HPDE6-E6E7 (cell line): ENCODE data around the gene HNRNPAB.

Source experiments
- DNase-seq: peaks from one replicate; pipeline ENCODE4 v3.0.0; 2011; ENCODE audit warnings: missing footprints; ENCODE audit errors: extremely low spot score

The HNRNPAB gene

DNA sequence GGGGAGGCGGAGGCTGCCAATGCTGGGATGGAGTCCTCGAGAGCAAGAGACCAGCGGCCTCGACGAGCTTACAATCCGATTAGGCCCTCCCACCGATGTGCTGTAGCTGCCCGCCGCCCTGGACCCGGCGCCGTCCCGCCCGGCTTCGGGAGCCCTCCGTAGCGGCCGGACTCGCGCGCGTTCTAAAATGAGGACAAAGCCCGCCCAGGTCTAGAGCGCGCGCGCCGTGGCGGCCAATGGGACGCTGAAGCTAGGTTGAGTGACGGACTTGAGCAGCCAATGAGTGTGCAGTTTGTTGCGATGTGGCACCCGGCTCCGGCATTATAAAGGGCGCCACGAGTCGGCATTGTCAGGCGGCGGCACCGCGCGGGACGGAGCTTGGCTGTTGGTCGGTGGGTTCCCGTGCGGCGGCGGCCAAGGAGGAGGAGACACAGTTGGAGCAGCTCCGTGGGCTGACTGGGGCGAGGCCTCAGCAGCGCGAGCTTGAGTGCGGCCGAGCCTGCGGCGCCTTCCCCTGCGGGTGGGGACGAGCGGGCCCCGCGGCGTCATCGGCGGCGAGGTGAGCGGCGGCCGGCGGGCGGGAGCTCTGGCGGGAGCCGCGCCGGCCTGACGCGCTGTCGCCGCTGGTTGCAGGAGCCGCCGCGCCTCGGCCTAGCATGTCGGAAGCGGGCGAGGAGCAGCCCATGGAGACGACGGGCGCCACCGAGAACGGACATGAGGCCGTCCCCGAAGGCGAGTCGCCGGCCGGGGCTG is at the start of gene HNRNPAB:
Gene HNRNPAB (plus strand): TSS at position 352 of the 753 bp plus-strand sequence. CDS start 305 bp downstream, at position 657.
- DNase-seq, result peak; percentile 94

DNA sequence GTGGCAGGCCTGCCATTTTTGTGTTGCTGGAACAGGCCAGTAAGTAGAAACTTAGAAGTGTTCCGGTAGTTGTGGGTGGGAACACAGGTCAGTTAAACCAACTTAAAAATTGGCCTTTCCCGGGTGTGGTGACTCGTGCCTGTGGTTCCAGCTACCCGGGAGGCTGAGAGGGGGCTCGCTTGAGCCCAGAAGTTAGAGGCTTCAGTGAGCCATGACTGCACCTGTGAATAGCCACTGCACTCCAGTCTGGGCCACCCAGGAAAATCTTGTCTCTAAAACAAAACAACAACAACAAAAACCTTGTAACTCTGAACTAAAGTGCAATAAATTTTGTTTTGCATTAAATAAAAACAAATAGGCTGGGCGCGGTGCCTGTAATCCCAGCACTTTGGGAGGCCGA is 49.3 kb upstream of the HNRNPAB start:
- no peak for DNase-seq

DNA sequence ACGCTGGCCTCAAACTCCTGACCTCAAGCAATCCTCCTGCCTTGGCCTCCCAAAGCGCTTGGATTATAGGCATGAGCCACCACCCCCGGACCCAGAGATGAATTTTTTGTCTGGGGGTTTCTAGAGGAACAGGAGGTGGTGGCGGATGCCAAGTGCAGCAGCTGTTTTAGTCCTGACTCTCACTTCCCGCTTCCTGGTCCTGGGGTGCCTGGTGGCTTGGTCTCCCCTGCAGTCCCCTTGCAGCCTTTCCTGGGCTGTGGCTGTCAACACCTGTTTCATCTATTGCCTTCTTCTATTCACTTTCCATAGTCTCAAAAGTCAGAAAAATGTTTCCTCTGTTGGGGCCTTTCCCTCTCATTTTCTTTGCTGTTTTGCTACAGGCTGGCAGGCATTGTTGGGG is 44.2 kb upstream of the HNRNPAB start:
- DNase-seq, result no peak

DNA sequence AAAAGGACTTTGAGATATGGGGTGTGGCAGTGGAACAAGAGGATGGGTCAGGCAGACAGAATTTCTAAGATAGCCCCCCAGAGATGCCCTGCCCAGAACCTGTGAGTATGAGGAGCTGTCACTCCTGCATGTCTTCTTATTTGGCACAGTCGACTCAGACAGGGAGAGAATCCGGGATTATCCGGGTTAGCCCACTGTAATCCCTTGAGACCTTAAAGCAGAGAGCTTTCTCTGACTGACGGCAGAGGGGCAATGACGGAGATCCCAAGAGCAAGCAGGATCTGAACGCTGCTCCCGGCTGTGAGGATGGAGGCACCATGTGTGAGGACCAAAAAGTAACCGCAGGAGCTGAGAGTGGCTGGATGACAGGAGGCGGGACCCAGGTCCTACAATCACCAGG is 41.9 kb upstream of the HNRNPAB start:
- no peak for DNase-seq

DNA sequence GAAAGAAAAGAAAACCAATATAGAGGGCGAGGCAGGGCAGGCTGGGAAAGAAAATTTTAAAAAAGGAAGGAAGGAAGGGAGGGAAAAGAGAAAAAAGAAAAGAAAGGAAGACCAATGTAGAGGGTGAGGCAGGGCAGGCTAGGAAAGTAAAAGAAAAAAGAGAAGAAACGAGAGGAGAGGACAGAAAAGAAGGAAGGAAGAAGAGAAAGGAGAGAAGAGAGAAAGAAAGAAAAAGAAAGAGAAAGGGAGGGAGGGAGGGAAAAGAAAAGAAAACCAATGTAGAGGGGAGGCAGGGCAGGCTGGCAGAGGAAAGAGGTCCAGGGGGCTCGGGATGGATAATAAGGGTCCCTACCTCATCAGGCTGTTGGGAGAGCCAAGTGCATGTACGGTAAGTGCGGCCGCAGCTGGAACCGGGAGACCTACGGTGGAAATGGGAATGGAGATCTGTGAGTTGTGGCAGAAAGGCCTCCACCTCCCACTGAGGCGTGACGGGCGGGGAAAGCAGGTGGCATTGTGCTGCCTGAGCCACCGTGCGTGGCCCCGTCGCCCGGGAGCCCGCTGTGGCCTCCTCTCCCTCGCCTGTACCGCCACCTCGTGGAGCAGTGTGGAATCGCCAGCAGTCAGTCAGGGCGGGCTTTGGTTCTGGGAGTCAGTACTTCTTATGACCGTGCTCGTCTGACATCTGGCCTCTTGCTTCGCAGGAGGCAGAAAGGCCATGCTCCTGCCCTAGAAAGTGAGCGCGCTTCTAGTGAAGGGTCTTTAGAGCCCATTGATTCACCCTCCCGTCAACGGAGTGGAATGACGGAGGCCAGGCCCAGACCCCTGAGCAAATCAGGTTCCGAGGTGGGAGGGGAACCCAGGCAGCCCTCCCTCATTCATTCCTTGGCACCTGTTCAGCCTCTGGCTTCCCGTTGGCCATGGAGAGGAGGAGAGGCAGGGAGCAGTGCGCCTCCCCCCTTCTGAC is 40.3 kb upstream of the HNRNPAB start:
- peak; percentile 72 for DNase-seq

DNA sequence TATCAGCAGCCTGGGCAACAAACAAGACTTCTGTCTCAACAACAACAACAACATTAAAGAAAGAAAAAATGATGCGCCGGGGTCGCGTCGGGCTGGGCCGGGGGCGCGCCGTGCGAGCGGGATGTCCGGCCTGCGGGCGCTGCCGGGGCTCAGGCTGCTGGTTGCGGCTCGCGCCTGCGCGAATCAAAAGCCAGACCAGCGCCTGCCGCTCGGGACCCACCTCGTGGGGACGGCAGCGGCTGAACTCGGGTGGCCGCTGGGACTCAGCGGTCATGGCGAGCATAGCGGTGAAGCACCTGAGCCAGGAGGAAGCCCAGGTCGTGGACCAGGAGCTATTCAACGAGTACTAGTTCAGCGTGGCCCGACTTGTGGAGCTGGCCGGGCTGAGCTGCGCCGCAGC is 38.8 kb upstream of the HNRNPAB start:
- DNase-seq, result no peak

DNA sequence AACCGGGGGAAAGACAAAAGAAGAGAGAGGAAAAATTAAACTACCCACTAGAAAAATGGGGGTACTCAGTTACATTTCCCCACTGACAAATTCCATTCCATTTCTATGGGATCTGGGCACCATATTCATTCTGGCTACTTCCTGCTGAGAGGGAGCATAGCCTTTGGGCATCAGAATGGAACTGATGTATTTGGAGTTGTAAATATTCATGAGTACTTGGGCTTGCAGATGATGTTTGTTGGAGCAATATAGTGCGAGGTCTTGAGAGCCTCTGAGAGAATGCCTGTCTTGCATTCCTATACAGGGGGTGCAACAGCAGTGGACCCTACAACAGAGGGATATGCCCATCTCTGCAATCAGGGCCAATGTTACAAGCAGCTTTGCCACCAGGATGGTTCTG is 33.9 kb upstream of the HNRNPAB start:
- DNase-seq, result no peak

DNA sequence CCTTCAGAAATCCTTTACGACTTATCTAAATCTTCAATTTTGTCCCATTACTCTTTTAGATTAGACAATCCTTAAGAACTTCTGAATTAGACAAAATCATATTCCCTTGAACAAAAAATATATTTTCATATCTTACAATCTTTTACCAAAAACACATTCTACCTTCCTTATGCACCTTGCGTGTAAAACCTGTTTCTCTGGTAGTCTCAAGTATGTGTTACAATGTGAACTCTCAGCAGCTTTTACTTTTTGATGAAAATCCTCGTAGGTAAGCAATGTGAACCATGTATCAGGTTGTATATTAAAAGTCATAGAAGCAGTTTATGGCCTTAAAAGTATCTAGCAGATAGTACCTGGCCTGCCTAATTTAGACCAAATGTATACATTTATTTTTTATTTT is 29.9 kb upstream of the HNRNPAB start:
- DNase-seq, result no peak

DNA sequence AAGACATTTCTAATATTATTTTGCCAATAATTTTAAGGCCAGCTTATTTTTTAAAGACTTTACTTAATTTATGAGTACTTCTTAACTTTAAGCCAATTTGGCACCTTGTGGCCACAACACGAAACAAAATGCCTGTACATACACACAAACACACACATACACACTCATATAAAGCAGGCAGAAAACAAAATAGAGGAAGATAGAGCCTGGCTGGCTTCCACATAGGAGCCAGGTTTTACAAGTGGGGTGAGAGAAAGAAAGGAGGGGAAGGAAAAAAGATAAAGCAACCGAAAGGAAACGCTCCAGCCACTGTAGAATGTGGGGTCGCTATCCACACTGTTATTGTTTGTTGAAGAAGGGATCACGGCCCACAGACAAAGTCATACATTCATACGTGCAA is 27.5 kb upstream of the HNRNPAB start:
- no peak for DNase-seq

DNA sequence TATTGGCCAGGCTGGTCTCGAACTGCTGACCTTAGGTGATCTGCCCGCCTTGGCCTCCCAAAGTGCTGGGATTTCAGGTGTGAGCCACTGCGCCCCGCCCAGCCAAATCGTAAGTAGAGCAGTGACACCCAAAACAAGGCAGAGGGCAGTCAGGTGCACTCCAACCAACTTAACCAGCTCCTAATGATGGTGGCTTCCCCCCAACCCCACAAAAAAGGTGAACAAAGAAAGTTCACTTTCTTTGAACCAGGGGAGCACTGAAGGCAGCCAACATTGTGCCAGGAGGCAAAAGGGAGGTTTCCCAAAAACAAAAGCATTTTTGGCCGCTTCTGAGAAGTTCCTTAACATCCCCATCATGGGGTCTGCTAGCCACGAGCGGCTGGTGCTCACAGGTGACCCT is 26.8 kb upstream of the HNRNPAB start:
- DNase-seq, result no peak

DNA sequence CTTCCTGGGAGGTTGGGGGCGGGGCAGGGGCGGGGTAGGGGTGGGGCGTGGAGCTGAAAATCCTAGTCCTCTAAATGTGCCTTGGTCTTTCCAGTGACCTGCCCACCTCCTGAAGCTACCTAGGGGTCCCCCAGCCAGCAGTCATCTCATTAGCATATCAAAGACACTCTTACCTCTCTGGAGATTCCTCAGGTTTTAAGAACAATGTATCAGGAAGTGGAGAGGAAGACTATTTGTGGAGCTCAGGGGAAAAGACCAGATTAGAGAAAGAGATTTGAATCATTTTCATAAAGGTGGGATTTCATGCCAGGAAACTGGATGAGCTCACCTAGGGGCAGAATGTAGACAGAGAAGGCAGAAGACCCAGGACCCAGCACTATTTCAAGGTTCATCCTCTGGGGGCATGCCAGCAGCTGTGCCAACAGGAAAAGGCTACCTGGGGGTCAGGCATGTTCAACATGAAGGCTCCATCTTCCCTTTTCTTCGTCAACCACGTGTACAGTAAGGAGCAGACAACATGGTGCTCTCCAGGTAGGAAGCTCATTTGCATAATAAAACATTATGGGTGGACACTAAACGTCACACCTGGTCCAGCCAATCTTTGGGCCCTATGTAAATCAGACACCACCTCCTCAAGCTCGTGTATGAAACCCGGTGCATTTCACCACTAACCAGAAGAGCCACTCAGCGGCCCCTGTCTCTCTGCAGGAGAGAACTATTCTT is 24.0 kb upstream of the HNRNPAB start:
- no peak for DNase-seq

DNA sequence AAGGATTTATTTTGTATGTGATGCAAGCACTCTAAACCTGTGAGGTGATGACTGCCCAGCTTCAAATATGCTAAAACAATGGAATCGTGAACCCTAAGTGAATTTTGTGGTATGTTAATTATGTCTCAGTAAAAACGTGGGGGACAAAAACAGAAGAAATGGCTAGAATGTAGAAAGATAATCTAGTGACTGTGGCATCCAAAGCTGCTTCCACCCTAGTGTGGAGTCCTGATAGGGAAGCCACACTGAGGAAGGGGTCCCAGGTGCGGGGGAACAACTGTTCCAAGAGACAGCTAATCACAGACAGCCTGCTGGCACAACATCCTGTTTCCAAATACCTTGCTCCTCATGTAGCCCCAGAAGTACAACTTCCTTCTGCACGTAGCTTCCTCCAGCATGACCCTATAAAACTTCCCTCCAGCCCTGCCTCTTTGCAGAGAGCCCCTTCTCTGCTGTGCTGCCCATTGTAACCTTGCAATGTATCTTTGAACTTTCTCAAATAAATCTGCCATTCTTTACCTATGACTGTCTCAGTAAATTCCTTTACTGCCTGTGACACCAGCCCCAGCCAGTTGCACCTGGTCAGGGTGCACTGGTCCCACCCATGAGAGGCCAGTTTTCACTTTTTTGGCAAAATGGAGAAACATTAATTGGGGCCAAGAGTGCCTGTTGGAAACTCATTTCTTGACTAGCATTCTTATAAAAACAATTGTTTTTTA is 22.0 kb upstream of the HNRNPAB start:
- DNase-seq, result no peak

DNA sequence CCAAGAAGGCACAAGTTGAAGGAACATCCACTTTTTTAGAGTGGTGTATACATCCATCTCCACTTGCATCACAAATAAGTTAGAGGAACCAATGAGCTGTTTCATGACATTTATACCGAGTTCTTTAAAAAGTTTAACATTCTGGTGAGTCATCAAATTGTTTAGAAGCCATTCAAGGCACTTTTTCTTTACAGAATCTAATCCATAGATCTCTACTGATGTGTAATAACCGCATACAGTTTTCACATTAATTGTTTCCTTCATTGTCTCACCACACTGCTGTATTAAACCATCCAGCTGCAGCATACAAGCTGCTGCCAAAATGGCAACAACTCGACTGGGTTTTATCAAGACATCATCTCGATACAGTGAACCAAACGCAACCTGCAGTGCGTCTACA is 17.9 kb upstream of the HNRNPAB start:
- DNase-seq, result no peak

DNA sequence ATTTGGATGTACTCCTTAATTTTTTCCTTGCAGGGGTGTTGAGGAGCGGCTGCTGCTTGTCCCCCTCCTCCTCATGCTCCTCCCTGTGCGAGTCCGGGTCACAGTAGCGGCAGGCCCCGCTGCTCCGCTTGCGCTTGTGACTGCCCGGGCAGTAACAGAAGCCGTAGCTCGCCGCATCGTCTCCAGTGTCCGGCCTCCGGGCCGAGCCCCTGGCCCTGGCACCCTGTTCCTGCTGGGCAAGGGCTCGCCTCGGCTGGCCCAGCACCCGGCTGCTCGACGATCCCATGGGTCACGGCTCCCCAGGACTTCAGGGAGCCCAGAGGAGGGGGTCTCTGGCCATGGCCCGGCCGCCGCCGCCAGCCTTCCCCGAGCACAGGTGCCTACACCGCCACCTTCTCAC is 17.3 kb upstream of the HNRNPAB start, which contains the start of gene GMCL2:
Gene GMCL2 (minus strand): TSS at position 358 of the 400 bp plus-strand sequence. CDS start 72 bp downstream, at position 286.
- no peak for DNase-seq

DNA sequence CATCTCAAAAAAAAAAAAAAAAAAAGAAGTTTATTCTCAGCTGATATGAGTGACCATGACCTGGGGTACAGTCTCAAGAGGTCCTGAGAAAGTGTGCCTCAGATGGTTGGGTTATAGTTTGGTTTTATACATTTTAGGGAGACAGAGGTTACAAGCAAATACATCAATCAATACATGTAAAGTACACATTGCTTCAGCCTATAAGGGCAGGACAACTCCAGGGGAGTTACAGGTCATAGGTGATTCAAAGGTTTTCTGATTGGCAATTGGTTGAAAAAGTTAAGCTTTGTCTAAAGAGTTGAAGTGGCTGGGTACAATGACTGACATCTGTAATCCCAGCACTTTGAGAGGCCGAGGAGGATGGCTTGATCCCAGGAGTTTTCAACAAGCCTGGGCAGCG is 14.9 kb upstream of the HNRNPAB start:
- DNase-seq, result no peak

DNA sequence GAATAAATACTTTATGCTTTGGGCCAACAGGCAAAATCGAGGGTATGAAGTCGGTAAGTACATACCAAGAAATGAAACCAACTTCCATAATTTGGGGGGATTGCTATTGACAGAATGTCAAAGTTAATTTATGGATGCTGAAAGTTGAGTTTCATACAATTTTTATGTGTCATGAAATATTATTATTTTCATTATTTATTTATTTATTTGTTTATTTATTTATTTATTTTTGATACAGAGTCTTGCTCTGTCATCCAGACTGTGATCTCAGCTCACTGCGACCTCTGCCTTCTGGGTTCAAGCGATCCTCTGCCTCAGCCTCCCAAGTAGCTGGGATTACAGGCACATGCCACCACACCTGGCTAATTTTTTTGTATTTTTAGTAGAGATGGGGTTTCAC is 12.7 kb upstream of the HNRNPAB start:
- no peak for DNase-seq

DNA sequence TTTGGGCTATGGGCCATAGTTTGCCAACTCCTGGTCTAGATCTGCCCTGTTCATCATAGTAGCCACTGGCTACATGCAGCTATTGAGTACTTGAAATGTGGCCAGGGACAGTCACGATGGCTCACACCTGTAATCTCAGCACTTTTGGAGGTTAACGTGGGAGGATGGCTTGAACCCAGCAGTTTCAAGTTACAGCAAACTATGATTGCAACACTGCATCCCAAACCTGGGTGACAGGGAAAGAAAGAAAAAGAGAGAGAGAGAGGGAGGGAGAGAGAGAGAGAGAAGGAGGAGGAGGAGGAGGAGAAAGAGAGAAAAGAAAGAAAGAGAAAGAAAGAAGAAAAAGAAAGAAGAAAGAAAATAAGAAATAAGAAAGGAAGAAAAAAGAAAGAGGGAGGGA is 12.1 kb upstream of the HNRNPAB start:
- no peak for DNase-seq

DNA sequence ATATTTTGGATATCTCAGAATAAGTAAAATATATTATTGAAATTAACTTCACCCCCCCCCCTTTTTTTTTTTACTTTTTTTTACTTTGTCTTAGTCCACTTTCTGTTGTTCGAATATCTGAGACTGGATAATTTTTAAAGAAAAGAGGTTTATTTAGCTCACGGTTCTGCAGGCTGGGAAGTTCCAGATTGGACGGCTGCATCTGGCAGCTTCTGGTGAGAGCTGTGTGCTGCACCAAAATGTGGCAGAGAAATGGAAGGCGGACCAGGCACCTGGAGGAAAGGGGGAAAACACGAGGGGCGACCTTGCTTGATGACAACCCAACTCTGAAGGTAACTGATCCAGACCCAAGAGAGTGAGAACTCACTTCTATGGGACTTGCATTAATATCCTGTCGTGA is 11.5 kb upstream of the HNRNPAB start:
- DNase-seq, result no peak

DNA sequence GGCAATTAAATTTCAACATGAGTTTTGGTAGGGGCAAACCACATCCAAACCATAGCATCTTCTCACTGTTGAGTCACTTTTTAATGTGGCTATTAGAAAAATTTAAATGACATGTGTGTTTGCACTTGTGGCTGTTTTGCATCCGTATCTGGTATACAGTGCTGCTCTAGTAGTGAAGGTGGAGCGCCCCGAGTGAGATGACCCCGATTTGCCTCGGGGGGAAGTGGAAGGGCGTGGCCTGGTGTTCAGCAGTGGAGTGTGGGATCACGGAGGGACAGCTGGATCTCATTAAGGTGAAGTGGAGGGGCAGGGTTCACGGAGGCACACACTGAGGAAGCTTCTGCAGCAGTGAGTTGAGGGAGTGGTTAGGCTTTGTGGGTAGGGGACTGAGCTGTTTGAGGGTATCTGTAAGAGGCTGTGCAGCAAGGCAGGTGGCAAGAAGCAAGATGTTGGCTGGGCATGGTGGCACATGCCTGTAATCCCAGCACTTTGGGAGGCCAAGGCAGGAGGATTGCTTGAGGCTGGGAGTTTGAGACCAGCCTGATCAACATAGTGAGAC is 11.0 kb upstream of the HNRNPAB start:
- no peak for DNase-seq

DNA sequence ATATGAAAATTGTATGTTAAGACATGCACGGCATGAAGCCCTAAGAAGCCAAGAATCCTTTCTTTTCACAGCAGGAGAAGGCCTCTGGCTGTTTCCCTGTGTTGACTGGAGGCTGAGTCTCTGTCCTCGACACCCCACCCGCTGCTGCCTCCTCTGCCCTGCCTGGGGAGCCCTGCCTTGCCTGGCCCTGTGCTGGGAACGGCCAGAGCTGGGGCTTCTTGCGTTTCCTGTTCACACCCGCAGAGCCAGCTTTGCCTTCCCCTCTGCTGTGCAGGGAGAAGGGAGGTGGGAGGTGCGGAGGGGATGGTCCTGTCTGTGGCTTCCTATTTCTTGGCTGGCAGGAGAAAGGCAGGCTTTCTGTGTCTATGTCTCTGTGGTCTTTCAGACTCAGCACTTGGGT is 10.3 kb upstream of the HNRNPAB start:
- DNase-seq, result no peak

DNA sequence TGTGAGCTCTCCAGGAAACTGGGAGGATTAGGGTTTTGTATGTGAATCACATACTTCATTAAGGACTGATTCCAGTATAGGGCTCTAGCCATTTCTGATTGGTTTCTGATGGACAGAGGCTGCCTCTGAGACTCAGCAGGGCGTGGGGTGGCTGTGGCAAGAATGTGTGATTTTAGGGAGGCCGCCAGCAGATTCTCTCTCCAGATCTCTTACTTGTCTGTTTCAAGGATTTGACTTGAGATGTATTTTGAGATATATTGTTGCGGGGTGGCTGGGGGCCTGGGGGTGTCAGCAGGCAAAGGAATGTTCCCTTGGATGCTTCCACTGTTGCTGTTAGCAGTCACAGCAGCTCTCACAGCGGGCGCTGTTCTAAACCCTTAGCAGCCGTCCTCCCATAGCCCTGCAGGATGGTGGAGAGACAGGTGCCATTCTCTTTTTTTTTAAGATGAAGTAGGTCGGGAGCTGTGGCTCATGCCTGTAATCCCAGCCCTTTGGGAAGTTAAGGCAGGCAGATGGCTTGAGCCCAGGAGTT is 8.0 kb upstream of the HNRNPAB start:
- DNase-seq, result no peak
